Retinal pigment epithelial cell (primary cell): ENCODE results near the gene DYNC2LI1.

Experiments
- DNase-seq: peaks from one replicate; pipeline ENCODE4 v3.0.0-alpha.2; 2010; ENCODE audit warnings: low read depth
- H3K4me3 ChIP-seq: 2 replicates; pipeline ENCODE4 v1.5.1; 2011; ENCODE audit warnings: mild to moderate bottlenecking, low read length, control low read depth, moderate library complexity
- CTCF ChIP-seq: conservative IDR thresholded peaks from 2 replicates; pipeline ENCODE4 v1.5.1; 2011; ENCODE audit warnings: low read depth, low read length, control low read depth, inconsistent platforms

The DYNC2LI1 gene

GRCh38 chr2:43749583-43749982 lies 24.3 kb upstream of the DYNC2LI1 start:
- peak; percentile 66 for DNase-seq
- TF ChIP-seq CTCF = no peak
- H3K4me3 ChIP-seq = no peak overlapping the region

DNA sequence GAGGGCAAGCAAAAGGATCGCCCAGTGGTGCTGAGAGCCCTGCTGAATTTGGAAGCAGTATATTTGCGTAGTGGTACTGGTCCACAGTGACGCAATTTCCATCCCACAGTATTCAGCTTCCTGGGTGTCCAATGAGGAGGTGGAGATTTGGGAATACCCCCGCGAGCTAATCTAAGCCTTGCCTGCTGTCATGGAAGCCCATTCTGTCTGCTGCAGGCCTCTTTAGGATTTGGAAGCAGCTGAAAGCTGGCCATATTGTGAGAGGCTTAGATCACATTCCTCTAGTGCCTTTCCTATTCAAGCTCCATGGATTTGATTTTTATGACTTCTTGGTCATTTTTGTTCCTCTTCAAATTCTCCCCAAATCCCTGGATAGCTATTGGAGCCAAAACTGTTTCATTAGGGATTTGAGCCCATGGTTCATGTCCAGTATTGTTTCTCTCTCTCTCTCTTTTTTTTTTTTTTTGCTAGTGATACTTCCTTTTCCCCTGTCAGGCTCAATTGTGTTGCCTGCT lies 22.3 kb upstream of the DYNC2LI1 start:
- no peak overlapping the region for H3K4me3 ChIP-seq
- no peak for TF ChIP-seq CTCF
- DNase-seq = no peak

- no peak for DNase-seq
- H3K4me3 ChIP-seq = no peak overlapping the region
- no peak for TF ChIP-seq CTCF
These were observed 21.5 kb upstream of the DYNC2LI1 start for GRCh38 chr2:43752302-43752701.

- no peak overlapping the region for H3K4me3 ChIP-seq
- TF ChIP-seq CTCF = no peak
- DNase-seq = no peak
These were observed 19.7 kb upstream of the DYNC2LI1 start for GRCh38 chr2:43754180-43754579.

GRCh38 chr2:43758739-43759138 lies 15.1 kb upstream of the DYNC2LI1 start:
- DNase-seq = no peak
- TF ChIP-seq CTCF = no peak

DNA sequence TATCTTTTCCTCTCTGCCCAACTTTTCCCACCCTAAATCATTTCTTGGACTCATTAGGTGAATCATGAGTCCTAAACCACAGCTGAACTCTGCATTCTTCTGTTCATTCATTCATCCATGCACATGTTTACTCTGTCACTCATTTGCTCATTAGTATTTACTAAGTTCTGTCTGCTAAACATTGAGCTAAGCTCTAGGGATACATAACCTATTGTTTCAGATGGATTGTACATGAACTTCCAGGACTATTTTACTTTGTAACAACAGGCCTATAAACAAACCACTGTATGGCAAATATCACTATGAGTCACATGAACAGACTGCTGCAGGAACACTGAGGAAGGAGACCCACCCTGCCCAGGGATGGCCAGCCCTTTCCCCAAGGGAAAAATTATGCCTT lies 14.6 kb upstream of the DYNC2LI1 start:
- TF ChIP-seq CTCF = no peak
- H3K4me3 ChIP-seq = no peak overlapping the region
- peak; percentile 87 for DNase-seq

More at GRCh38 chr2:43758739-43759138, 15.1 kb upstream of the DYNC2LI1 start:
- H3K4me3 ChIP-seq = no peak overlapping the region

GRCh38 chr2:43762286-43762685 lies 11.6 kb upstream of the DYNC2LI1 start:
- no peak overlapping the region for H3K4me3 ChIP-seq
- DNase-seq = peak; percentile 86
- no peak for TF ChIP-seq CTCF
